Karpas-422 (cell line): ENCODE measurements around the gene SCYGR4. TPM values are rescaled to one million over a fixed set of nuclear protein-coding genes. Genes with fewer than 3 reads are reported as not detected.

ENCODE experiments used
- DNase-seq: peaks from one replicate; pipeline ENCODE4 v3.0.0-alpha.2; 2015
- H2AFZ ChIP-seq: fragments of 200-600 bp; sonication (generic); 2 replicates; pipeline ENCODE4 v1.6.1; 2014; ENCODE audit warnings: antibody characterized with exemption, low read length, mixed read lengths
- H3K27ac ChIP-seq: fragments of 200-600 bp; sonication (generic); 2 replicates; pipeline ENCODE4 v1.5.1; 2014; ENCODE audit warnings: mild to moderate bottlenecking, low read length, moderate library complexity
- H3K27me3 ChIP-seq: fragments of 200-600 bp; sonication (generic); 2 replicates; pipeline ENCODE4 v1.6.1; 2014; ENCODE audit warnings: low read length, mixed read lengths
- H3K36me3 ChIP-seq: fragments of 200-600 bp; sonication (generic); 2 replicates; pipeline ENCODE4 v1.6.1; 2014; ENCODE audit warnings: low read length, mixed read lengths; ENCODE audit not compliant: insufficient read depth
- H3K4me1 ChIP-seq: fragments of 200-600 bp; sonication (generic); 2 replicates; pipeline ENCODE4 v1.6.1; 2014; ENCODE audit warnings: mild to moderate bottlenecking, low read length, mixed read lengths
- H3K4me2 ChIP-seq: fragments of 200-600 bp; sonication (generic); 2 replicates; pipeline ENCODE4 v1.6.1; 2014; ENCODE audit warnings: low read length, low read depth, mild to moderate bottlenecking; ENCODE audit not compliant: poor library complexity, severe bottlenecking
- H3K4me3 ChIP-seq: fragments of 200-600 bp; sonication (generic); 2 replicates; pipeline ENCODE4 v1.5.1; 2014; ENCODE audit warnings: mild to moderate bottlenecking, antibody characterized with exemption, low read length, mixed read lengths
- H3K79me2 ChIP-seq: fragments of 200-600 bp; sonication (generic); 2 replicates; pipeline ENCODE4 v1.6.1; 2014; ENCODE audit warnings: mild to moderate bottlenecking, low read length, mixed read lengths
- H3K9ac ChIP-seq: fragments of 200-600 bp; sonication (generic); 2 replicates; pipeline ENCODE4 v1.6.0; 2014; ENCODE audit warnings: low read length
- H3K9me2 ChIP-seq: fragments of 200-600 bp; sonication (generic), shearing (Covaris generic); replicated peaks from 2 replicates; pipeline ENCODE4 v1.6.0; 2014; ENCODE audit warnings: mild to moderate bottlenecking, low read length, moderate library complexity; ENCODE audit not compliant: insufficient read depth
- H3K9me3 ChIP-seq: fragments of 300-700, 200-600 bp; sonication (generic); 2 replicates; pipeline ENCODE4 v1.6.1; 2014; ENCODE audit warnings: low read length, mixed read lengths
- H4K20me1 ChIP-seq: fragments of 200-600 bp; sonication (generic); 2 replicates; pipeline ENCODE4 v1.6.1; 2014; ENCODE audit warnings: mild to moderate bottlenecking, antibody characterized with exemption, low read length, low read depth; ENCODE audit not compliant: insufficient read depth
- total RNA-seq: library from RNA; depleted of rRNA; stranded (reverse); fragments of >200 nt; shearing (Covaris generic); gene quantifications from 2 replicates; pipeline ENCODE4 v1.2.3, GENCODE V29; 2014; ENCODE audit warnings: low replicate concordance

Gene SCYGR4
- total RNA-seq, 1 experiment from 2014 or later = not detected

GRCh38 chr2:227615906-227616305 is 1.4 kb upstream of the SCYGR4 start:
- H4K20me1 ChIP-seq = no peaks in the 10 kb centered on the region
- no peaks in the 10 kb centered on the region for H3K36me3 ChIP-seq
- H3K79me2 ChIP-seq = no peaks in the 10 kb centered on the region
- H3K4me2 ChIP-seq = no peak overlapping the region
- DNase-seq = no peak
- H3K9me3 ChIP-seq = no peaks in the 10 kb centered on the region
- no peak overlapping the region for H3K4me3 ChIP-seq
- H2AFZ ChIP-seq = no peak overlapping the region
- no peak overlapping the region for H3K9ac ChIP-seq
- H3K4me1 ChIP-seq = no peaks in the 10 kb centered on the region
- no peaks in the 10 kb centered on the region for H3K27me3 ChIP-seq
- H3K9me2 ChIP-seq = no peaks in the 10 kb centered on the region
- H3K27ac ChIP-seq = no peak overlapping the region

DNA sequence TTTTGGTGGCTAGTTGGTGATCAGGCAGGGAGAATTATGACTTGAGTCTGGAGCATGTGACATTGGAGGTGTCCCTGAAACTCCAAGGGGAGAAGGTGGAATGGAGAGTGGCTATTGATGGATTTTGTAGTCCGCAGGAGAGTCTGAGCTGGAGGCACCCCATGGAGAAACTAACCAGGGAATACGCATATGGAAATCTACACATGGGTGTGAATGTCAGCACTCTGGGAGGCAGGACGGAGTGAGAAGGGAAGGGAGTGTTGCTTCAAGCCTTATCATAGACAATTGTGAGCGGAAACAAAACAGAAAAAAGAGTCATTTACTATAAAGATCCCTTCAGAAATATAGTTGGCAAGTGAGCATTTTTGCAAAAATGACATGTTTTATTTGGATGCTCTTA is 667 bp upstream of the SCYGR4 start:
- H3K9me3 ChIP-seq = no peaks in the 10 kb centered on the region
- no peaks in the 10 kb centered on the region for H3K9me2 ChIP-seq
- no peaks in the 10 kb centered on the region for H3K36me3 ChIP-seq
- no peaks in the 10 kb centered on the region for H3K79me2 ChIP-seq
- H3K9ac ChIP-seq = no peak overlapping the region
- no peak overlapping the region for H3K4me3 ChIP-seq
- H3K4me1 ChIP-seq = no peaks in the 10 kb centered on the region
- H2AFZ ChIP-seq = no peak overlapping the region
- no peaks in the 10 kb centered on the region for H3K27me3 ChIP-seq
- no peak overlapping the region for H3K4me2 ChIP-seq
- DNase-seq = no peak
- H3K27ac ChIP-seq = no peak overlapping the region
- no peaks in the 10 kb centered on the region for H4K20me1 ChIP-seq

- H3K9ac ChIP-seq = no peak overlapping the region
- no peak overlapping the region for H2AFZ ChIP-seq
- H4K20me1 ChIP-seq = no peaks in the 10 kb centered on the region
- H3K4me3 ChIP-seq = no peak overlapping the region
- no peaks in the 10 kb centered on the region for H3K36me3 ChIP-seq
- no peaks in the 10 kb centered on the region for H3K27me3 ChIP-seq
- no peaks in the 10 kb centered on the region for H3K9me2 ChIP-seq
- no peaks in the 10 kb centered on the region for H3K4me1 ChIP-seq
- no peak overlapping the region for H3K27ac ChIP-seq
- no peaks in the 10 kb centered on the region for H3K79me2 ChIP-seq
- H3K9me3 ChIP-seq = no peaks in the 10 kb centered on the region
- no peak overlapping the region for H3K4me2 ChIP-seq
- no peak for DNase-seq
Measured at GRCh38 chr2:227623226-227623625, 5.9 kb downstream of the SCYGR4 start.

DNA sequence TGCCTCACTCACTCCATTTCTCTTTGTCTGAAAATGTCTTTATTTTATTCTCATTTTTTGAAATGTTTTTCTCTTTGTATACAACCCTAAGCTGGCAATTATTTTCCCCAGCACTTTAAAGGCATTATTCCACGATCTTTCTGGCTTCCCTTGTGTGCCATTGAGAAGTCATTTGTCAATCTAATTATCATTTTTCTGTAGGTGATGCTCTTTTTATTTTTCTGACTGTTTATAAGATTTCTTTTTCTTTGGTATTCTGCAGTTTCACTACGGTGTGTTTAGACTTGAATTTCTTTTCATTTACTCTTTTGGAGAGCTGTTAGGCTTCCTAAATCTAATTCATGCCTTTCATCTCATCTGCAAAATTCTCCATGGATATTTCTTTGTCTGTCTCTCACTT is 8.1 kb downstream of the SCYGR4 start:
- Histone ChIP-seq H3K27ac (no peak overlapping the region), H3K4me3 (no peak overlapping the region), H3K27me3 (no peaks in the 10 kb centered on the region), H4K20me1 (no peaks in the 10 kb centered on the region), H2AFZ (no peak overlapping the region), H3K4me1 (no peaks in the 10 kb centered on the region), H3K79me2 (no peaks in the 10 kb centered on the region), H3K4me2 (no peak overlapping the region), H3K9me3 (no peaks in the 10 kb centered on the region), H3K9me2 (no peaks in the 10 kb centered on the region), H3K9ac (no peak overlapping the region), H3K36me3 (no peaks in the 10 kb centered on the region)
- DNase-seq = no peak

GRCh38 chr2:227626580-227627151 is 9.4 kb downstream of the SCYGR4 start:
- Histone ChIP-seq H3K9ac (no peak overlapping the region), H3K4me1 (no peaks in the 10 kb centered on the region), H3K27me3 (no peaks in the 10 kb centered on the region), H3K4me2 (no peak overlapping the region), H3K79me2 (no peaks in the 10 kb centered on the region), H3K36me3 (no peaks in the 10 kb centered on the region), H4K20me1 (no peaks in the 10 kb centered on the region), H3K9me3 (no peaks in the 10 kb centered on the region), H3K4me3 (no peak overlapping the region), H3K27ac (no peak overlapping the region), H2AFZ (no peak overlapping the region), H3K9me2 (no peaks in the 10 kb centered on the region)
- DNase-seq = no peak

DNA sequence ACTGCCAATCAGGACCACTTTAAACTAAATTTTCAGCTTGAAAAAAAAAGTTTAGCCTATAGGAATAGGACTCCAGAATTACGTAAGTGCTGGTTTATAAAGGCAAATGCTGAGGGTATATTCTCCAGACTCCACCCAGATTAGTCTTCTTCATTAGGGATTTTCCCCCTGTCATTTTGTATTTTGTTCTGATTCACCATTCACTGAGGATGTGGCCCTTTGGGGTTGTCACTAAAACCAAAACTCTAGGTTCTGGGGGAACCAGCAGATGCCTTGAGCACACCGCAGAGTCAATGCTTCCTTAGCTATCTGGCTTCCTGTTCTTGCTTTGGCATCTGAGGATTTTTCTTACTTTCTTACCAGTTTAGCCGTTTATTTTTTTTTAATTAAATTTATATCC is 10.5 kb downstream of the SCYGR4 start:
- no peak overlapping the region for H2AFZ ChIP-seq
- no peak overlapping the region for H3K27ac ChIP-seq
- H3K4me3 ChIP-seq = no peak overlapping the region
- H3K4me2 ChIP-seq = no peak overlapping the region
- no peak for DNase-seq
- H3K9me3 ChIP-seq = no peaks in the 10 kb centered on the region
- no peaks in the 10 kb centered on the region for H3K79me2 ChIP-seq
- H3K4me1 ChIP-seq = no peaks in the 10 kb centered on the region
- H3K27me3 ChIP-seq = no peaks in the 10 kb centered on the region
- no peaks in the 10 kb centered on the region for H3K36me3 ChIP-seq
- H4K20me1 ChIP-seq = no peaks in the 10 kb centered on the region
- no peaks in the 10 kb centered on the region for H3K9me2 ChIP-seq
- H3K9ac ChIP-seq = no peak overlapping the region

- Histone ChIP-seq H3K27ac (no peak overlapping the region), H3K36me3 (no peaks in the 10 kb centered on the region), H3K79me2 (no peaks in the 10 kb centered on the region), H3K4me2 (no peak overlapping the region), H3K9ac (no peak overlapping the region), H4K20me1 (no peaks in the 10 kb centered on the region), H3K9me2 (no peaks in the 10 kb centered on the region), H3K27me3 (no peaks in the 10 kb centered on the region), H3K4me1 (no peaks in the 10 kb centered on the region), H3K9me3 (no peaks in the 10 kb centered on the region), H3K4me3 (no peak overlapping the region), H2AFZ (no peak overlapping the region)
- DNase-seq = no peak
Measured at GRCh38 chr2:227629435-227629834, 12.1 kb downstream of the SCYGR4 start.

GRCh38 chr2:227630322-227630721 is 13.0 kb downstream of the SCYGR4 start:
- H3K27me3 ChIP-seq = no peaks in the 10 kb centered on the region
- no peak overlapping the region for H3K9ac ChIP-seq
- no peak overlapping the region for H3K4me3 ChIP-seq
- no peak for DNase-seq
- no peaks in the 10 kb centered on the region for H3K9me3 ChIP-seq
- no peaks in the 10 kb centered on the region for H3K79me2 ChIP-seq
- no peaks in the 10 kb centered on the region for H3K9me2 ChIP-seq
- H3K36me3 ChIP-seq = no peaks in the 10 kb centered on the region
- H3K4me2 ChIP-seq = no peak overlapping the region
- H3K27ac ChIP-seq = no peak overlapping the region
- no peaks in the 10 kb centered on the region for H3K4me1 ChIP-seq
- H2AFZ ChIP-seq = no peak overlapping the region
- H4K20me1 ChIP-seq = no peaks in the 10 kb centered on the region

GRCh38 chr2:227632827-227633226 is 15.5 kb downstream of the SCYGR4 start:
- Histone ChIP-seq H3K27me3 (no peaks in the 10 kb centered on the region), H3K4me3 (no peak overlapping the region), H3K9me2 (no peaks in the 10 kb centered on the region), H3K9me3 (no peaks in the 10 kb centered on the region), H3K36me3 (no peaks in the 10 kb centered on the region), H3K4me2 (no peak overlapping the region), H3K79me2 (no peaks in the 10 kb centered on the region), H2AFZ (no peak overlapping the region), H3K4me1 (no peaks in the 10 kb centered on the region), H3K9ac (no peak overlapping the region), H3K27ac (no peak overlapping the region), H4K20me1 (no peaks in the 10 kb centered on the region)
- no peak for DNase-seq
